Upper lobe of right lung (tissue), 1 donor: ENCODE measurements around the gene POLR3F. TPM values are rescaled to one million over a fixed set of nuclear protein-coding genes. Genes with fewer than 3 reads are reported as not detected.

Source experiments
- ATAC-seq: fragments of 200-7000 bp; cut with Tn5 transposase; one replicate; pipeline ENCODE4 v1.9.1; 2020; ENCODE audit warnings: mild to moderate bottlenecking, moderate library complexity
- DNase-seq: peaks from one replicate; pipeline ENCODE4 v3.0.0-alpha.2; 2020
- H3K27ac ChIP-seq: fragments of 200-600 bp; one replicate; pipeline ENCODE4 v1.8.0; 2022
- H3K27me3 ChIP-seq: fragments of 200-600 bp; one replicate; pipeline ENCODE4 v1.8.0; 2022; ENCODE audit warnings: mild to moderate bottlenecking
- H3K36me3 ChIP-seq: fragments of 200-600 bp; one replicate; pipeline ENCODE4 v1.8.0; 2022
- H3K4me1 ChIP-seq: fragments of 200-600 bp; one replicate; pipeline ENCODE4 v1.8.0; 2022
- H3K4me3 ChIP-seq: fragments of 200-600 bp; one replicate; pipeline ENCODE4 v1.8.0; 2022; ENCODE audit warnings: mild to moderate bottlenecking
- H3K9me3 ChIP-seq: fragments of 200-600 bp; one replicate; pipeline ENCODE4 v1.8.0; 2022
- intact Hi-C: fragments of 100-400 bp; cut with DNase I; formaldehyde crosslinking; loops from one replicate; pipeline ENCODE4 v1.11.0; 2022
- microRNA-seq: library from miRNA; unstranded; fragments of <30 nt; microRNA quantifications from one replicate; pipeline ENCODE4 v1.2.0, GENCODE V29; 2020; ENCODE audit warnings: borderline microRNAs expressed
- total RNA-seq: library from RNA; stranded (reverse); fragmentation: NEBNext Ultra II Directional; extraction: Animal tissue kit (Norgen Biotek cat#: 25700); gene quantifications from one replicate; pipeline ENCODE4 v1.2.1, GENCODE V29; 2021
- TF ChIP-seq, protein P1 (sequence below): fragments of 200-600 bp; IDR thresholded peaks from one replicate; pipeline ENCODE4 v1.8.0; 2022; ENCODE audit warnings: antibody characterized with exemption
- donor health status: DM: no; HTN: yes; CAD: no; lungs with severe emphysema.

Gene POLR3F
- total RNA-seq, 1 donor from 2014 or later: 7.2 TPM

DNA sequence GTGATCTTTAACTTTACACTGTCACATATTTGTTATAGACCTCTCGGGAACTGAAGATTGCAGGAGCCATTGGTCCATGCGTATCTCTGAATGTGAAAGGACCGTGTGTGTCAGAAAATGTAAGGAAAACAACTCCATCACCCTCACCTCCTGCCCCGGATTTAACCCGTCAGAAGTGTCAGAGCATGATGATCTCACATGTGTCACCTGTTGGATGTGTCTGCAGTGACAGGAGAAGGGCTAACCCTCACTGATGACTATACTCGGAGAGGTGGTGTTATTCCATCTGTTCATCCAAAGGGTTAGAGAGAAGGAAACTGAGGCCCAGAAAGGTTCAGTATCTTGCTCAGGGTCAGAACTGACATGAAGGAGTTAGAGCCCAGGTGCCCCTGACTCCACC lies 65.4 kb downstream of the POLR3F start:
- Histone ChIP-seq H3K27me3 (no peaks in the 10 kb centered on the region), H3K9me3 (no peaks in the 10 kb centered on the region), H3K36me3 (peaks cover 92% of the 10 kb centered on the region), H3K4me3 (no peak overlapping the region), H3K4me1 (no peaks in the 10 kb centered on the region), H3K27ac (no peak overlapping the region)
- TF ChIP-seq, protein P1, sequence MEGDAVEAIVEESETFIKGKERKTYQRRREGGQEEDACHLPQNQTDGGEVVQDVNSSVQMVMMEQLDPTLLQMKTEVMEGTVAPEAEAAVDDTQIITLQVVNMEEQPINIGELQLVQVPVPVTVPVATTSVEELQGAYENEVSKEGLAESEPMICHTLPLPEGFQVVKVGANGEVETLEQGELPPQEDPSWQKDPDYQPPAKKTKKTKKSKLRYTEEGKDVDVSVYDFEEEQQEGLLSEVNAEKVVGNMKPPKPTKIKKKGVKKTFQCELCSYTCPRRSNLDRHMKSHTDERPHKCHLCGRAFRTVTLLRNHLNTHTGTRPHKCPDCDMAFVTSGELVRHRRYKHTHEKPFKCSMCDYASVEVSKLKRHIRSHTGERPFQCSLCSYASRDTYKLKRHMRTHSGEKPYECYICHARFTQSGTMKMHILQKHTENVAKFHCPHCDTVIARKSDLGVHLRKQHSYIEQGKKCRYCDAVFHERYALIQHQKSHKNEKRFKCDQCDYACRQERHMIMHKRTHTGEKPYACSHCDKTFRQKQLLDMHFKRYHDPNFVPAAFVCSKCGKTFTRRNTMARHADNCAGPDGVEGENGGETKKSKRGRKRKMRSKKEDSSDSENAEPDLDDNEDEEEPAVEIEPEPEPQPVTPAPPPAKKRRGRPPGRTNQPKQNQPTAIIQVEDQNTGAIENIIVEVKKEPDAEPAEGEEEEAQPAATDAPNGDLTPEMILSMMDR: no peak
- DNase-seq (no peak), ATAC-seq (no peak)
- intact Hi-C loops: no loop called here

DNA sequence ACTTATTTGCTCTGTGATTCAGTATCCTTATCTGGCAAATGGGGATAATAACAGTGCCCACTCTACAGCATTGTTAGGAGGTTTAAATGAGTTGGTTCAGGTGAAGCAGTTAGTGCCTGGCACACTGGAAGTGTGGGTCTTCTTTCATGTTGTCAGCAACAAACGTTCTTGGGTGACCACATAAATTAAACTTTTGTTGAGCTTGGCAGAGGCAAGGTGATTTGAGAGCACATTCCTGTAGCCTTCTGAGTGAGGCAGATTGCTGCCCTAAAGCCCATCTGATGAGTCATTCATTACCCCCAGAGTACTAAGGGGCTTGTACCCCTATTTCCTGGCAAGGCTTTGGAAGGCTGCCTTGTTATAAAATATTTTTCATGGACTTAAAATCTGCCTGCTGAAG lies 66.3 kb downstream of the POLR3F start:
- no peaks in the 10 kb centered on the region for H3K9me3 ChIP-seq
- no peaks in the 10 kb centered on the region for H3K4me1 ChIP-seq
- H3K4me3 ChIP-seq: no peak overlapping the region
- no peak overlapping the region for H3K27ac ChIP-seq
- DNase-seq (no peak), ATAC-seq (no peak)
- peaks cover 83% of the 10 kb centered on the region for H3K36me3 ChIP-seq
- TF ChIP-seq, protein P1: no peak
- intact Hi-C loops: no loop called here
- H3K27me3 ChIP-seq: no peaks in the 10 kb centered on the region

DNA sequence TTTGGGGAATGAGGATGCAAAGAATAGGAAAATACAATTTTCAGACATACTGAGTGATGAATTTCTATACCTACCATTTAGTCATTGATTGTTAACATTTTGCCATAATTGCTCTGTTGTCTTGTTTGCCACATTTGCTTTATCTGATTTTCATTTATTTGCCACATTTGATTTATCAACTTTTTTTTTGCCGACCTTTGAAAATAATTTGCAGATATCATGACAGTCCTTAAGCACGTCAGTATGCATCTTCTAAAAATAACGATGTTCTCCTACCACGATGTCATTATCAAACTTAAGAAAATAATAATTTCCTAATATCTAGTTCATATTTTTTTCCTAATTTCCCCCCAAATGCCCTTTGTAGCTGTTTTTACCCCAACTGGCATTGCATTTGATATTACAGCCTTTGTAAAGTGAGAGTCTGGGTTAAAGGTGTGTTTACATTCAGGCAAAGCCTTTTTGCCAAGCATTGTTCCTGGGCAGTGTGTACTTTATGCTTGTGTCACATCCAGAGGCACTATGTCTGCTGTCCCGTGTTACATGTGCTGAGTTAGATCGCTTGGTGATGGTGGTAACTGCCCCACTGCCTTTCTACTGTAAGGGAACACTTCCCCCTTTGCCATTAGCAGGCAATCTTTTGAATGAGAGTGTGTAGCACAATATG lies 66.9 kb downstream of the POLR3F start:
- TF ChIP-seq, protein P1: no peak
- no peak overlapping the region for H3K4me3 ChIP-seq
- no peaks in the 10 kb centered on the region for H3K4me1 ChIP-seq
- intact Hi-C loops: no loop called here
- no peak for ATAC-seq
- DNase-seq: no peak
- no peak overlapping the region for H3K27ac ChIP-seq
- no peaks in the 10 kb centered on the region for H3K27me3 ChIP-seq
- peaks cover 77% of the 10 kb centered on the region for H3K36me3 ChIP-seq
- no peaks in the 10 kb centered on the region for H3K9me3 ChIP-seq

Small RNA genes lying within 50 kb of the gene (microRNA-seq; reads per million reads assigned to microRNA genes)
- gene MIR3192: not detected

Other genes with a start within 250 kb of the POLR3F start
- 11.1 TPM for gene ZNF133, start 178.9 kb upstream of the POLR3F start, total RNA-seq
- 2.7 TPM for gene DZANK1, start 360 bp upstream of the POLR3F start, total RNA-seq
- 14.0 TPM for gene RBBP9, start 29.8 kb downstream of the POLR3F start, total RNA-seq
- gene SEC23B, start 40.5 kb downstream of the POLR3F start, total RNA-seq: 62.9 TPM
- gene SMIM26, start 100.0 kb downstream of the POLR3F start, total RNA-seq: 59.5 TPM
- 19.9 TPM for gene DTD1, start 120.7 kb downstream of the POLR3F start, total RNA-seq